Amniotic stem cell (primary cell): Measurements from ENCODE around the gene TRMT2A.

Experiments
- DNase-seq: peaks from one replicate; lab custom pipeline; 2025; lab: John Stamatoyannopoulos, UW

The TRMT2A gene

DNA sequence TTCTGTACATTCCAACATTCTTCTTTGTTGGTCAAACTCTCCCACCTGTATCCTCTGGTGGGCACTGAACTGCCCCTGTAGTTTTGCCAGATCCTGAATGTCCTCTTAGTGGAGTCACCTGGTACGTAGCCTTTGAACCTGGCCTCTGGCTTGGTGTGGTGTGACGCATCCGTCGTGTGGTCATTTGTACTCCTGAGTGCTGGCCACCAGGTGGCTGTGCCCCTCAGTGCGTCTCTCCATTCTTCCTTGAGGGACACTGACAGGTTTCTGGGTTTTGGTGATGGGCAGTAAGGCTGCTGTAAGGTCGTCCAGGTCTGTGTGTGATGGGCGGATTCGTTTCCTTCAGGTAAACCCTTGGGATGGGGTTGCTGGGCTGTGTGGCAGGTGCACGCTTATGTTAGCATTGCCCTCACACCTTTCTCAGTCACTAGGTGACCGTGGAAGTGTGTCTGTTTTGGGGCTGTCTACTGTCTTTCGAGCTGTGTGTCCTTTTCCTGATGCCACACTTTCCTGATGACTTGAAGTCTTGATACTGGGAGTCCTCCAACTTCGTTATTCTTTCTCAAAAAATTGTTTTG, 14.7 kb downstream of the TRMT2A start:
- no peak for DNase-seq

DNA sequence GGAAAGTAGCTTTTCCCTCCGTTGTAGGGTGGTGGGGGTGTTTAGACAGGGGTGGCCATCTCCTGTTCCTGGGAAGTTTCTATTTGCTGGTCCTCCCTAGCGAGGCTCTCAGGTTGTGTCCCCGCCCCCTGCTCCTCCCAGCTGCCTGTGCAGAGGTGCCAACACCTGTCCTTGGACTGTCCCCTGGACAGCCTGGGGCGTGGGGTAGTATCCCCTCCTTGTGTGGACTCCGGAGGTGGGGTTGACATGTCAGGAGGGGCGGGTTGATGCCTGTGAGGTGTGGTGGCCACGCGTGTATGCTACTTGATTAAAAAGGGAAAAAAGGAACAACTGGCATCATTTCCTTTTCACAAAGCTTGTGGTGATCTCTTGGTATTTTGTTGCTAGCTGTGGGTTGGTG, 15.4 kb downstream of the TRMT2A start:
- DNase-seq = no peak

DNA sequence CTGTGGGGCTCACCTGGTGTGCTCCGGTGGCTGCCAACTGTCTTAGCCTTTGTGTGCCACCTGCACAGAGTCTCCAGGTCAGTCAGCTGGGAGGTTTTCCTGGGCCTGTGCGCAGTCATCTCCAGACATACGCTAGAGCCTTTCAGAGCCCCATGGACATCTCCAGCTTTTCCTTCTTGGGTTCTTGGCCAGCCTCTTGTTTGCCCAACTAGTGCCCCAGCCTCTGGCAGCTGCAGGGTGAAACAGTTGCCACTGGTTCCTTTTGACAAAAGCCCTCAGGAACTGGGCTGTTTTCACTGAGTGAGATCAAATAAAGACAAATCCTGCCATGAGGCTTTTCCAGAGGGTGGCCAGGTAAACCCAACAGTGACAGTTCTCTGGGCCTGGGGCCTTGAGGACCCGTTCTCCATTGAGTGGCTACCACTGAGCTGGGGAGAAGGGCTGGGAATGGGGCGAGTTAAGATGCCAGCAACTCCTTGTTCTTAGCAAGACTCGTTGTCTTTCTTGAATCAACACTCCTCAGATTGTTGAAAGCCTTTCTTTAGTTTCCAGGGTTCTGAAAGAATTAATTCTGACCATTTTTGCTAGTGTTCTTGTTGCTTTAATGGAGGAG, 17.8 kb downstream of the TRMT2A start:
- DNase-seq = no peak

DNA sequence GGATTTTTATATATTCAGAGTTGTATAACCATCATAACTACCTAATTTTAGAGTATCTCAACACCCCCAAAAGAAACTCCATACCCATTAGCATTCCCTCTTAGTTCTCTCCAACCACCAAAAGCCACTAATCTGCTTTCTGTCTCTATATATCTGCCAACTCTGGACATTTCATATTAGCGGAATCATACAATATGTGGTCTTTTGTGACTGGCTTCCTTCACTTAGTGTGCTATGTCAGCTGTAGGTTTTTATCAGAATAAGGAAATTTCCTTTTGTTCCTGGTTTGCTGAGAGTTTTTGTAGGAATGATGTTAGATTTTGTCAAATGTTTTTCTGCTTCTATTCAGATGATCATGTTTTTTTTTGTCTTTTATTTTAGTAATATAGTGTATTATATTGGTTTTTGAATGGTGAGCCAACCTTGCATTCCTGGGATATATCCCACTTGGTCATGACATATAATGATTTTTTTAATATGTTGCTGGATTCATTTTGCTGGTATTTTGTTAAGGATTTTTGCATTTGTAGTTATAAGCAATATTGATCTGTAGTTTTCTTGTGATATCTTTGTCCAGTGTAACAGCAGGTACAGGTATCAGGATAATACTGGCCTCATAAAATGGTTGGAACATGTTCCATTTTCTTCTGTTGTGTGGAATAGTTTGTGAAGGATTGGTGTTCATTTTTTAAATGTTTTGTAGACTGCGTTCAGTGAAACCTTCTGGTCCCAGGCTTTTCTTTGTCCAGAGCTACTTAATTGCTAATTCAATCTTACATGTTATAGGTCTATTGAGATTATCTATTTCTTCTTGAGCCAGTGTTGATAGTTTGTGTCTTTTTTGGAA, 20.2 kb downstream of the TRMT2A start:
- DNase-seq = no peak

DNA sequence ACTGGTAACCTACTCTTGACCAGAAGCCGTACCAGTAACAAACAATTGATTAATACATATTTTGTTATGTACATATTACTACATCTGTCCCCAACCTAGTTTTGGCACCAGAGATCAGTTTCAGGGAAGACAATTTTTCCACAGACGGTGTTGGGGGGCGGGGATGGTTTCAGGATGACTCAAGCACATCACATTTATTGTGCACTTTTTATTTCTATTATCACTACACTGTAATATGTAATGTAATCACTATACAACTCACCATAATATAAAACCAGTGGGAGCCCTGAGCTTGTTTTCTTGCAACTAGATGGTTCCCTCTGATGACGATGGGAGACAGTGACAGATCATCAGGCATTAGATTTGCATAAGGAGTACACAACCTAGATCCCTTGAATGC, 21.5 kb downstream of the TRMT2A start:
- DNase-seq = no peak

DNA sequence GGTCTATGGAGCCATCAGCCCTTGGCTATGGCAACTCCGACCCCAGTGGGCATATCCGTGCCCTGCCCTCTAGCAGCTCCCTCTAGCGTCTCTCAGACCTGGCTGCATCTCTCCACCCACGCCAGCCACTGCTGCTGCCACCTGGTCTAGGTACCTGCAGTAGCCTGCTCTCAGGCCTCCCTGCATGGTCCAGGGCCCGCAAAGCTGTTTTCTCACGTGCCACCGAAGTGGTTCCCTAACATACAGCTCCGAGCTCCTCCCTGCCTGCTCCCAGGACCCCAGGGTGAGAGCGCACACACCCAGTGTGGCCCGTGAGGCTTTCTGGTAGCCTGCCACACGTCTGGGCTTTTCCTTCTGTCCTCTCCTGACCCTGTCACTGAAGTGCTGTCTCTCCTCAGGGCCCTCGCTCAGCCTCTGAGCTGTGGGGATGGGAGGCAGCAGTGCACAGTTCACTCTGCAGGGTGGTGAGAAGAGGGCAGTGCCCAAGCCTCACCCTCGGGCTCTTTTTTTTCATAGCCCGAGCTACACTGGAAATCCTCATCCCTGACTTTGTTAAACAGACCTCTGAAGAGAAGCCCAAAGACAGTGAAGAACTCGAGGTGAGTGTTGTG, 22.7 kb downstream of the TRMT2A start:
- DNase-seq = no peak

DNA sequence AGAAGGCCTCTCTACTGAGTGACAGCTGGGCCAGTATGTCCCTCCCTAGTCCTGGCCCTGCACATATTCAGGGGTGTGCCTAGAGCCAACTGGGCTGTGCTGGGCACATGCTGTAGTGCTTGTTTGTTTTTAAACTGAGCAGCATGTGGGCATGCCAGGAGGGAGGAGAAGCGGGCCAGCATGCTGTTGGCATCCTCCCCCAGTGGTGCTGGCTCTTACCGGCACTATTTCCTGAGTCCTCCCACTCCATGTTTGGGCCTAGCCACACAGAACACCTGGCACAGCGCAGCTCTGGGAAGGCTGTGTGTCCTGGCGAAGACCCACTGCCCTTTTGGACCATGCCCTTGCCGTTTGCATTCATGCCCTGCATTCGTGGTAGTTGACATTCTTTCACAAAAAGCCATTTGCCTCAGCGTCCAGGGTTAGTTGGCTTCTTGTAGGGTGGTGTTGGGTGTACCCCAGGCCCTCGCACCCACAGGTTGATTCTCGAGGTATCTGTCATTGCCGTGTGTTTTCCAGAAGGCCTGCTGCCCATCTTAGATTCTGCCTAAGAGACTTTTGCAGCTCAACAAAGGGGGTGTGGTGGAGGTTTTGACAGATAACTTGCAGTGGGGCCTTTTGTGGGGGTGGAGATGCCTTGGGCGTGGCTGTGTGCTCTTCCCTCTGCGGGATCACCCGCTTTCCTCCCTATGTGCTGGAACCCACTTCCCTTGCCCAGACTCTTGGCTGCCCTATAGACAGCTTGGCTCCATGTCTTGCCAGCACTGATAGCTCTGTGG, 23.4 kb downstream of the TRMT2A start:
- DNase-seq = no peak

DNA sequence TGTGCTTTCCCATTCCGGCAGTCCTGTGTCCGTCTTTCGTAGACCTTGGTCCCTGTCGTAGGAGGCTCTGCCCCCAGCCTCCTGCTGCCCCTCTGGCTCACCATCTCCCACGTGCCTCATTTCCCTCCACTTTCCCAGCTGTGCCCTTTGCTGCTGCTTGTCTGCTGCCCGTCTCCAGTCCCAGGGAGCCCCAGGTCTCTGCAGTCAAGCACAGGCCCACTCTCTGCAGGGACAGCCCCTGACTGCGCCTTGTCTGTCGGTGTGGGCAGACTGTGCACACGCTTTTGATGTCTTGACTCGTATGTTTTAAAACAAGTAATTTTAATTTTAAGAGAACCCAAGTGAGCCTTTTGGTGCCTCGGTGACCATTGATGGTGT, 24.6 kb downstream of the TRMT2A start:
- DNase-seq = no peak

DNA sequence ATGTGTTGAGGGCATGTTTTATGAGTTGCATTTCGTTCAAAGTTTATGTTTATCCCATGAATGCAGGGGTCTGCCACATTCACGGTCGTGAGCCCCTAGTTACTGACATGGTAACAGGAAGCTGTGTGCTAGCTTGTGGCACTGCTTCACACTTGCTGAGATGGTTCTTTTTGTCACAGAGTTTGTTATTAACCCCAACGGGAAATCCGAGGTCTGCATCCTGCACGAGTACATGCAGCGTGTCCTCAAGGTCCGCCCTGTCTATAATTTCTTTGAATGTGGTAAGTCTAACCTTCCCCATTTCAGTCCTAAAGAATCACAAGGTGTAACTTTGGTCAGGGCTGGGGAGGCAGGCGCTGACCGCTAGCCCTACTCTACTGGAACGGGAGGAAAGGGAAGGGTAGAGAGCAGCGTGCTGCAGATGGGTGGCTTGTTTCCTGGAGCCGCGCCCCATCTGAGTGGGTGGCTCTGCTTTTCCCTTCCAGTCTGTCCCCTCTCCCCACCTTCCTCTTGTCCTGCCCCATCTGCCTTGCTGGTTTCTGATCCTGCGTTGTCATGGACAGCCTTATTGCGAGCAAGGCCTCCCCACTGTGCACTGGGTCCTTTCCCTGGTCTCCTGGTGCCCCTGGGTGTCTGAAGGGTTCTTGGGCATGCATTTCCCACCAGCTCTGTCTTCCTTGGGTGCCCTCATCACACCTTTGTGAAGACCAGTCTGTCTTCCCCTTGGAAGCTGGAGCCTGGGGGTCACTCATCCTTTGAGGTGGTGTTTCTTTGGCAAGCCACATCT, 25.1 kb downstream of the TRMT2A start:
- no peak for DNase-seq

DNA sequence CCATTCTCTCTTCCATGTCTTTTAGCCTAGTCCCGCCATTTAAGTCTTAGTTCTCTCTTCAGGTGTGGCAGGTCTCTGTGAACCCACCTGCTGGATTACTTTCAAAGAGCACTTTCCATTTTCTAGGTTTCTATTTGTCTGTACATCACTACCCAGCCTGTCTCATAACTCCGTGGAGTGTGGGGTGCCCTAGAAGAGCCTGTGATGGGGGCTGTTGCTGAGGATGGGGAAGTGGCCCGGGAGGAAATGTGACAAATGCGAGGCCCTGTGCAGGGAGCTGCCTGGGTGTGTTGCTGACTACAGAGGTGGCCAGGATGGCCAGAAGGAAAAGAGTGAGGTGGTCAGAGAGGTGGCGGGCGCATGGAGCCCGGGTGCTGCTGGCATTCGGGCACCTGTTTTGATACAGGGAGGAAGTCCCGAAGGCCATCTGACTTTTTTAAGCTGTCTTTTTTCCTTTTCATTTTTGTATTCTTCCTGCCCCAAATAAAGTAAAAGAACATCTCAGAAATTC, 26.2 kb downstream of the TRMT2A start:
- no peak for DNase-seq

DNA sequence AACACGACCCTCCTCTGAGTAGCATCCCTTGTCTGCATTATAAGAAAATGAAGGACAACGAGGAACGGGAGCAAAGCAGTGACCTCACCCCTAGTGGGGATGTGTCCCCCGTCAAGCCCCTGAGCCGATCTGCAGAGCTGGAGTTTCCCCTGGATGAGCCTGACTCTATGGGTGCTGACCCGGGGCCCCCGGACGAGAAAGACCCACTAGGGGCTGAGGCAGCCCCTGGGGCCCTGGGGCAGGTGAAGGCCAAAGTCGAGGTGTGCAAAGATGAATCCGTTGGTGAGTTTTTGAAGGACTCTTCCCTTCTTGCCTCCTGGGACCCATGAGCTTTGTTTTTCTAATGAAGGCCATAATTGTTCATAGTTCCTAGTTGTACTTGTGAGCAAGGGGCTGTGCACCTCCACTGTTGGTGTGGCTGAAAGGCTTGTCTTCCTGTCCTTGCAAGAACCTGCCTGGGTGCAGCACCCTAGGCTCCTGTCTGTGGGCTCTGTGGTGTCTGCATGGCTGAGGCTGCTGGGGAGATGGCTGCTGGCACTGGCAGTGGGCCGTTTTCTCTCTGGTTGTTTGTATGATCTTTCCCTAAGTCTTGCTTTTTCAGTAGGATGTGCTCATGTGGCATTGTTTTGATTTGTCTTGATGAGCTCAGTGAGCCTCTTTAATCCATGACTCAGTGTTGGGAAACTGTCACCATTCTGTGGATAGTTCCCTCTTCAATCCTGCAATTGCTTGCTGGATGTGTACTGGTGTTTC, 26.9 kb downstream of the TRMT2A start:
- no peak for DNase-seq

DNA sequence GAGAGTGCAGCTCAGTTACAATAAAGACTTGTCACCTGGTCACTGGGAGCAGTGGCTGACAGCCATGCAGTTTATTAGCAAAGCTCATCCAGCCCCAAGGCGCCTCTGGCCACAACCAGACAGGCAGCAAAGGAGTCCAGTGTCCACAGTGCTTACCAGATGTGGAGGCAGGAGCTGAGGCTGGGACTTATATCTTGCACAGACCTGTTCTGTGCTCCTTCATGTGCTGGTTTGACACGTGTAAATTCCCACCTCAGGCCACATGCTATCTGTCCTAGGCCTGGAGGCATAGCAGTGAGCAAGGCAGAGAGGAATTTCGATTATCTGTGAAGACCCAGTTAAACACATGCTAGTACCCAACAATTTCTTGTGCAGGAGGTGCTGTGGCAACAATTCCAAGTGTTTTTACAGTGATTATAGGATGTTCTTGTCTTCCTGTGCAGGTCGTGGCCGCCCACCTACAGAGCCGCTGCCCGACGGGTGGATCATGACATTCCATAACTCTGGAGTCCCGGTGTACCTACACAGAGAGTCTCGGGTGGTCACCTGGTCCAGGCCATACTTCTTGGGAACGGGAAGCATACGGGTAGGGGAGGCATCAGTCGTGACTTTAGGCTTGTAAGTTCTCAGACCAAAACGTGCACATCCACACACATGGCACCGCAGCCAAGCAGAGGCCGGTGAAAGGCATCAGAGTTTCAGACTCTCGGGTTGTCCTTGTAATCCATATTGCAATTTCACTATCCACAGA, 27.6 kb downstream of the TRMT2A start:
- DNase-seq = no peak

DNA sequence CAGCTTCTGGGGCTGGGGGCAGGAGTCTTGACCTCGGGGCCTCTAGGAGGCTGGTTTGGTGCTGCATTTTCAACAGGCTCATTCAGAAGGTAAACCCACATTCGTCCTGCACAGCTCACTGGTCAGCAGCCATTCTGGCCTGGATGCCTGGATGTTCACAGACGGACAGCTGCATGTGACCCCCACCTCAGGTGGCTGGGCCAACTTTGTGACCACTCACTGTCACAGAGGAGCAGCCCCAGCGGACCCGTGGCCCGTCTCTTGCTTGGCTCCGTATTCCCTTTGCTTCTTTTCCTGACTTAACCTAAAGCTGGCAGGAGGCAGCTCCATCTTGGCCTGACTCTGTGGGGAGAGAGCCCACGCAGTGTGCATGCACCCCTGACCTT, 28.8 kb downstream of the TRMT2A start:
- no peak for DNase-seq

DNA sequence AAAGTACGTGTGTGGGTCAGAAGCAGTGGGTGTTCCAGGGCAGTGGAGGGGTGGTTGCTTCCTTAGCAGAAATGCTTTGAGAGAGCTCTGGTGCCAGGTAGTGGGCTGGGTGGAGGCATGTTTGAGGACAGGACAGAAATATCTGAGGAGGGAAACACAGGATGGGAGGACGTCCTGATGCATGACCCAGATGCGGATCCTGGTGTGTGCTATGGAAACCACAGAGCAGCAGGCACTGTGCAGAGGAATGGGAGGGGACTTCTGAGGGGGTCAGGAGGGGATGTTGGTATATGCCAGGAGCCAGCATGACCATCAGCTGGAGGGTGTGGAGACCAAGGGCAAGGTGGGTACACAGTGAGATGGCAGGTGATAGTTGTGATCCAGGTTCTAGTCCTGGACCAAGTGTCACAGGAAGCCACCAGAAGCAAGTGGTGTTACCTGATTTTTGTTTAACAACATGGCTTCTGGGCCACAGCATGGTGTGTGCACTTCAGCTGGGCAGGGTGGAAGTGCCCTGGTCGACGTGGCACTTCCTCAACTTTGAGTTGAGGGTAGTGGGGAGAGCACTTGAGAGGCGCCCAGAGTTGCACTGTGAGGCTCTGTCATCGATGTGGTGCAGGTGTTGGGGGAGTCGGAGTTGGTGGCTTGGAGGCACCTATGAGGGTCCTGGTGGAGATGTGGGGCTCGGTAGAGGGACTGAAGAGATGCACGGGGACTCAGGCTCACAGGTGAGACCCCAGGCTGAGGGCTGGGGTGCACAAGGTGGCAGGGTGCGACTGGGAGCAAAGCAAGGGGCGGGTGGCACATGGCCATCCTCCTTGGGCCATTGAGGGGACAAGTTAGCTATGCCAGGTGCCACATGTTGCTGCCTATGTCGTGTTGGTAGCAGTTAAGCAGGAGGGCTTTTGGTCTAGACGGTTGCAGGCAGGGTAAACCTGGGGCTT, 29.4 kb downstream of the TRMT2A start:
- no peak for DNase-seq

DNA sequence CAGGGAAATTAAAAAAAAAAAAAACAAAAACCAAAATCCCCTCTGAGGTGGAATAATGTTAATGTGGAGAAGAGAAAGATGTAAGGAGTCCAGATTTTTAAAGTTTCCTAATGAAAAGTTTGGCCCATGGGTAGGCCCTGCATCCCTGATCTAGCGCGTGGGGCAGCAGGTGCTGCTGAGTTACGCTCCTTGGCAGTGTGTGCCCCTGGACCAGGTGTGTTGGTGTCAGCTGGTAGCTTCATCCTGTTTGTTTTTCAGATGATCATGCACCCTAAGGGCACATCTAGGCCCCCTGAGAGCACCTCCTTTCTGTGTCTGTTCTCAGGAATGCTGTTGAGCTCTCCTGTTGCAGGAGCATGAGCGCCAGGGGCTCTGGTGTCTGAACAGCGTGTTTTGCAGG, 30.3 kb downstream of the TRMT2A start:
- no peak for DNase-seq

DNA sequence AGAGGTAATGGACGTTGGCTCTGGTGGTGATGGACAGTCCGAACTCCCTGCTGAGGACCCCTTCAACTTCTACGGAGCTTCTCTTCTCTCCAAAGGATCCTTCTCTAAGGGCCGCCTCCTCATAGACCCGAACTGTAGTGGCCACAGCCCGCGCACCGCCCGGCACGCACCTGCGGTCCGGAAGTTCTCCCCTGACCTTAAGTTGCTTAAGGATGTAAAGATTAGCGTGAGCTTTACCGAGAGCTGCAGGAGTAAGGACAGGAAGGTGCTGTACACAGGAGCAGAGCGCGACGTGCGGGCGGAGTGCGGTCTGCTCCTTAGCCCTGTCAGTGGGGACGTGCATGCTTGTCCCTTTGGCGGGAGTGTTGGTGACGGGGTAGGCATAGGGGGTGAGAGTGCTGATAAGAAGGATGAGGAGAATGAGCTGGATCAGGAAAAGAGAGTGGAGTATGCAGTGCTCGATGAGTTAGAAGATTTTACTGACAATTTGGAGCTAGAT, 30.9 kb downstream of the TRMT2A start:
- DNase-seq = no peak

DNA sequence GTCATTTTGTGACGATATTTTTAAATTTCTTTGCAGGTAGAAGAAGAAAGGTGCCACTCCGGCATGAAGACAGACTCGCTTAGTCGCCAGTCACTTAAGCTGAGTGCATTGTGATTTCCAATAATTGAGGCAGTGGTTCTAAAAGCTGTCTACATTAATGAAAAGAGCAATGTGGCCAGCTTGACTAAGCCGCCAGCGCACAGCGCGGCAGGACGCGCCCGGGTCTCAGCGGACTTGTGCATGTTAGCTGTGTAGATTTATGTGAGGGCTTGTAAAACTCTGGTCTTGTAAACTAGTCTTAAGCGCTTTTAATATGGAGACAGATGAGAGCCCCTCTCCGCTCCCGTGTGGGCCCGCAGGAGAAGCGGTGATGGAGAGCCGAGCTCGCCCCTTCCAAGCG, 31.4 kb downstream of the TRMT2A start:
- DNase-seq = no peak
